H1 (cell line): ENCODE results near the gene LMTK3. TPM values are rescaled to one million over a fixed set of nuclear protein-coding genes. Genes with fewer than 3 reads are reported as not detected.

Source experiments
- CHD7 ChIP-seq: fragments of 300-600 bp; sonication (generic); IDR thresholded peaks from 2 replicates; pipeline ENCODE4 v1.7.1; 2012; ENCODE audit warnings: low read length, moderate library complexity, mild to moderate bottlenecking, inconsistent platforms; ENCODE audit not compliant: insufficient replicate concordance
- CTBP2 ChIP-seq: IDR thresholded peaks from 2 replicates; pipeline ENCODE4 v1.7.0; 2011; ENCODE audit warnings: borderline replicate concordance, mild to moderate bottlenecking, moderate library complexity, mixed read lengths, low read length; ENCODE audit not compliant: insufficient read depth, insufficient read length
- HDAC2 ChIP-seq, 2 experiments: fragments of 300-600 bp in 1 of 2; sonication (generic) in 1 of 2; IDR thresholded peaks; 2 replicates each; pipeline ENCODE4 v1.6.1; 2011 to 2012; ENCODE audit warnings: low read depth in 2 of 2, low read length in 2 of 2, mild to moderate bottlenecking in 2 of 2, moderate library complexity in 2 of 2, borderline replicate concordance in 1 of 2, inconsistent platforms in 1 of 2
- POLR2AphosphoS5 ChIP-seq: IDR thresholded peaks from 2 replicates; pipeline ENCODE4 v1.6.1; 2011; ENCODE audit warnings: low read depth, low read length
- polyA plus RNA-seq, 7 experiments: library from polyadenylated mRNA; depleted of rRNA in 3 of 7; stranded (reverse) in 5 of 7; unstranded in 2 of 7; fragments of >200 nt in 5 of 7; fragments of 200-250 nt in 2 of 7; gene quantifications; 1 replicate in 5 of 7; 2 replicates in 1 of 7; 4 replicates in 1 of 7; pipeline versions ENCODE4 v1.2.1 to v1.2.3, GENCODE V29; 2011 to 2013; ENCODE audit warnings: missing spikeins in 2 of 7, mixed read lengths in 2 of 7
- total RNA-seq: library from RNA; stranded (reverse); fragmentation: NEBNext Ultra II Directional; extraction: Animal tissue kit (Norgen Biotek cat#: 25700); gene quantifications from 2 replicates; pipeline ENCODE4 v1.2.1, GENCODE V29; 2021

Gene LMTK3
- total and polyA plus RNA-seq, 2 of the 8 experiments (the other 6 are each of a cell fraction or from before 2014, with no cell fraction given), result 2.7 to 12.4 TPM

GRCh38 chr19:48533770-48534169 is 22.1 kb upstream of the LMTK3 start (continued):
- TF ChIP-seq CHD7, result no peak
- no peak for TF ChIP-seq CTBP2
- TF ChIP-seq HDAC2 (IDR thresholded peaks at IDR 0.05; ENCODE audit: borderline replicate concordance in 1 of 2, low read depth in 2 of 2, low read length in 2 of 2), result no peak
- TF ChIP-seq POLR2AphosphoS5, result no peak
- TF ChIP-seq, all 59 proteins: peak for 0
